ENCODE results near the gene KCNS3.

KCNS3 gene

GRCh38 chr2:17899871-17900270 lies 21.4 kb downstream of the KCNS3 start:
- no peak for TF ChIP-seq GATA1 (IDR thresholded peaks at IDR 0.05; ENCODE audit: low read depth, low read length)
- TF ChIP-seq POLR2A (IDR thresholded peaks at IDR 0.05; ENCODE audit: low read length): no peak
- no peak for DNase-seq

- no peak for TF ChIP-seq GATA1 (IDR thresholded peaks at IDR 0.05; ENCODE audit: low read depth, low read length)
- no peak for TF ChIP-seq POLR2A (IDR thresholded peaks at IDR 0.05; ENCODE audit: low read length)
- no peak for DNase-seq
Observed at GRCh38 chr2:17901246-17901645, 22.8 kb downstream of the KCNS3 start.

GRCh38 chr2:17910980-17911379 lies 32.5 kb downstream of the KCNS3 start:
- TF ChIP-seq POLR2A (IDR thresholded peaks at IDR 0.05; ENCODE audit: low read length): no peak
- no peak for TF ChIP-seq GATA1 (IDR thresholded peaks at IDR 0.05; ENCODE audit: low read depth, low read length)
- no peak for DNase-seq

- TF ChIP-seq GATA1 (IDR thresholded peaks at IDR 0.05; ENCODE audit: low read depth, low read length): no peak
- no peak for TF ChIP-seq POLR2A (IDR thresholded peaks at IDR 0.05; ENCODE audit: low read length)
- DNase-seq: no peak
Observed at GRCh38 chr2:17911491-17912260, 33.2 kb downstream of the KCNS3 start.

- DNase-seq: no peak
- TF ChIP-seq GATA1 (IDR thresholded peaks at IDR 0.05; ENCODE audit: low read depth, low read length): no peak
Observed at GRCh38 chr2:17912266-17912691, 33.8 kb downstream of the KCNS3 start.

GRCh38 chr2:17915099-17915498 lies 36.6 kb downstream of the KCNS3 start:
- no peak for DNase-seq
- no peak for TF ChIP-seq GATA1 (IDR thresholded peaks at IDR 0.05; ENCODE audit: low read depth, low read length)
- no peak for TF ChIP-seq POLR2A (IDR thresholded peaks at IDR 0.05; ENCODE audit: low read length)

GRCh38 chr2:17915811-17916518 lies 37.5 kb downstream of the KCNS3 start:
- TF ChIP-seq POLR2A (IDR thresholded peaks at IDR 0.05; ENCODE audit: low read length) (no peak), GATA1 (IDR thresholded peaks at IDR 0.05; ENCODE audit: low read depth, low read length) (no peak)
- no peak for DNase-seq

GRCh38 chr2:17916584-17916983 lies 38.1 kb downstream of the KCNS3 start:
- TF ChIP-seq GATA1 (IDR thresholded peaks at IDR 0.05; ENCODE audit: low read depth, low read length): no peak
- no peak for TF ChIP-seq POLR2A (IDR thresholded peaks at IDR 0.05; ENCODE audit: low read length)
- no peak for DNase-seq

GRCh38 chr2:17918789-17919188 lies 40.3 kb downstream of the KCNS3 start:
- no peak for DNase-seq

GRCh38 chr2:17930773-17931172 lies 52.3 kb downstream of the KCNS3 start:
- TF ChIP-seq POLR2A (IDR thresholded peaks at IDR 0.05; ENCODE audit: low read length): no peak
- no peak for DNase-seq

More at GRCh38 chr2:17918789-17919188, 40.3 kb downstream of the KCNS3 start:
- TF ChIP-seq POLR2A (IDR thresholded peaks at IDR 0.05; ENCODE audit: low read length) (no peak), GATA1 (IDR thresholded peaks at IDR 0.05; ENCODE audit: low read depth, low read length) (no peak)

- TF ChIP-seq POLR2A (IDR thresholded peaks at IDR 0.05; ENCODE audit: low read length) (no peak), GATA1 (IDR thresholded peaks at IDR 0.05; ENCODE audit: low read depth, low read length) (no peak)
- DNase-seq: no peak
Observed at GRCh38 chr2:17933256-17933655, 54.8 kb downstream of the KCNS3 start.

- TF ChIP-seq GATA1 (IDR thresholded peaks at IDR 0.05; ENCODE audit: low read depth, low read length) (no peak), POLR2A (IDR thresholded peaks at IDR 0.05; ENCODE audit: low read length) (no peak)
- DNase-seq: no peak
Observed at GRCh38 chr2:17934721-17935120, 56.3 kb downstream of the KCNS3 start.

- DNase-seq: no peak
- TF ChIP-seq POLR2A (IDR thresholded peaks at IDR 0.05; ENCODE audit: low read length): no peak
- no peak for TF ChIP-seq GATA1 (IDR thresholded peaks at IDR 0.05; ENCODE audit: low read depth, low read length)
Observed at GRCh38 chr2:17935242-17935885, 56.9 kb downstream of the KCNS3 start.

- TF ChIP-seq POLR2A (IDR thresholded peaks at IDR 0.05; ENCODE audit: low read length): no peak
- no peak for TF ChIP-seq GATA1 (IDR thresholded peaks at IDR 0.05; ENCODE audit: low read depth, low read length)
- no peak for DNase-seq
Observed at GRCh38 chr2:17936599-17936998, 58.1 kb downstream of the KCNS3 start.
